ENCODE data around the gene CCR5. TPM values are rescaled to one million over a fixed set of nuclear protein-coding genes. Genes with fewer than 3 reads are reported as not detected.

Gene CCR5
- total and polyA plus RNA-seq, 2 of the 8 experiments (the other 6 are each of a cell fraction or from before 2014, with no cell fraction given), result not detected

DNA sequence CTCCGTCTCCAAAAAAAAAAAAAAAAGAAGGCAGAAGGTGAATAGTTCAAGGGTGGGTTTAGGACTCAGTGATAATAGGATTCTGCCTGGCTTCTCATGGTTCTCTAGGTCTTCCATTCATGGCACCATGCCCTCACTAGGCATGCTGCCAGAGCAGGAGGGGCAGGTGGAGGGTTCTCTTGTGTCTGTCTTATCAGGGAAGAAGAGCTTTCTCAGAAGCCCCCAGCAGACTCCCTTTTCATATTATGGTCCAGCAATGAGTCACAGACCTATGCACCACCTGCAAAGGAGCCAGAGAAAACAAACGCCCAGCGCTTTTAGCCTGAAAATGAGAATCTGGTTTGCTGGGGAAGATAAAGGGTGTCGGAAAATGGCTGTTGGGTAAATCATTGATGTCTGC, 13.8 kb upstream of the CCR5 start:
- no peak overlapping the region for H4K5ac ChIP-seq (ENCODE audit: insufficient read length, low read depth, low read length)
- H2BK15ac ChIP-seq (ENCODE audit: low read length), result no peak overlapping the region
- no peaks in the 10 kb centered on the region for H3K23me2 ChIP-seq (ENCODE audit: low read depth, low read length)
- H3K4ac ChIP-seq (replicated peaks; ENCODE audit: insufficient read length, low read depth, low read length), result no peak overlapping the region
- FAIRE-seq, result no peak
- H3K36me3 ChIP-seq (ENCODE audit: control insufficient read depth in 2 of 4, insufficient read depth in 4 of 4, low read length in 3 of 4), result no peaks in the 10 kb centered on the region
- H4K91ac ChIP-seq (replicated peaks; ENCODE audit: insufficient read length, low read length), result no peak overlapping the region
- no peak overlapping the region for H2BK120ac ChIP-seq (replicated peaks; ENCODE audit: low read depth, low read length)
- no peaks in the 10 kb centered on the region for H3K4me1 ChIP-seq (replicated peaks in 1 of 4; ENCODE audit: control insufficient read depth in 3 of 4, insufficient read depth in 4 of 4, low read length in 3 of 4)
- H2BK12ac ChIP-seq (ENCODE audit: low read depth, low read length), result no peak overlapping the region
- CTCF ChIA-PET (ENCODE audit: partially characterized antibody), result interaction anchor here (1.6 kb wide), 1 partner anchor 12 kb away, joined by 5 read pairs; no protein-coding TSS in a partner anchor
- H3K9ac ChIP-seq (replicated peaks in 1 of 4; ENCODE audit: extremely low read depth in 1 of 4, low read depth in 3 of 4, low read length in 3 of 4), result no peak overlapping the region
- no peaks in the 10 kb centered on the region for H4K20me1 ChIP-seq (replicated peaks in 1 of 2; ENCODE audit: control insufficient read depth in 1 of 2, insufficient read depth in 2 of 2, low read length in 2 of 2)
- no peak overlapping the region for H2BK20ac ChIP-seq (ENCODE audit: low read length)
- H2AK5ac ChIP-seq (ENCODE audit: low read depth, low read length), result no peak overlapping the region
- no peaks in the 10 kb centered on the region for H3K79me1 ChIP-seq (ENCODE audit: low read depth, low read length)
- no peak overlapping the region for H3K27ac ChIP-seq (ENCODE audit: low read depth, low read length)
- no peak overlapping the region for H4K8ac ChIP-seq (ENCODE audit: extremely low read depth, insufficient read depth, low read length)
- WGBS, 2 experiments (ENCODE audit: extremely low coverage in 1 of 2, insufficient coverage in 1 of 2, insufficient read length in 1 of 2, insufficient replicate concordance in 2 of 2, low coverage in 1 of 2, low lambda C conversion rate in 2 of 2, missing lambda C conversion rate in 1 of 2), result 100% methylated on average over 3 of the region's 4 CpGs; no CpG with 5 or more reads in 1 of the 2 experiments
- POLR2A ChIA-PET (ENCODE audit: partially characterized antibody), result no interaction called here
- no peak overlapping the region for H3K4me3 ChIP-seq (ENCODE audit: extremely low read depth in 1 of 4, insufficient read depth in 2 of 4, low read depth in 3 of 4, low read length in 4 of 4)
- H3K14ac ChIP-seq (ENCODE audit: insufficient read length), result no peak overlapping the region
- no peak overlapping the region for H3K23ac ChIP-seq (ENCODE audit: insufficient read length)
- no peak overlapping the region for H3K56ac ChIP-seq (replicated peaks; ENCODE audit: insufficient read length, low read depth, low read length)
- H3K9me3 ChIP-seq (ENCODE audit: insufficient read depth in 2 of 2, low read depth in 1 of 2, low read length in 1 of 2), result no peaks in the 10 kb centered on the region
- no peak overlapping the region for H3K18ac ChIP-seq (ENCODE audit: extremely low read depth, low read length)
- H2BK5ac ChIP-seq (ENCODE audit: low read depth, low read length), result no peak overlapping the region
- DNase-seq (ENCODE audit: low read depth in 1 of 2, low spot score in 2 of 2), result no peak
- no peaks in the 10 kb centered on the region for H3K27me3 ChIP-seq (replicated peaks in 1 of 4; ENCODE audit: control insufficient read depth in 3 of 4, extremely low read depth in 1 of 4, insufficient read depth in 3 of 4, low read length in 3 of 4)
- no peak overlapping the region for H3K4me2 ChIP-seq (ENCODE audit: insufficient read depth in 1 of 2, low read depth in 2 of 2, low read length in 2 of 2)
- H3K79me2 ChIP-seq (ENCODE audit: control insufficient read depth in 1 of 2, insufficient read depth in 2 of 2, low read length in 2 of 2), result no peaks in the 10 kb centered on the region
- H2AFZ ChIP-seq (ENCODE audit: low read length), result no peak overlapping the region
- no peak for TF ChIP-seq POLR2A (IDR thresholded peaks at IDR 0.05; ENCODE audit: control extremely low read depth in 1 of 2, low read depth in 2 of 2, low read length in 2 of 2)
- no peak for TF ChIP-seq KDM1A (IDR thresholded peaks at IDR 0.05; ENCODE audit: borderline replicate concordance, low read length)
- TF ChIP-seq TEAD4 (IDR thresholded peaks at IDR 0.05; ENCODE audit: low read depth, low read length), result no peak
- no peak for TF ChIP-seq TBP (IDR thresholded peaks at IDR 0.05; ENCODE audit: low read depth, low read length)
- no peak for TF ChIP-seq SIN3A (conservative IDR thresholded peaks at IDR 0.05 in 1 of 2, IDR thresholded peaks at IDR 0.05 in 1 of 2; ENCODE audit: low read depth in 1 of 2, low read length in 2 of 2)
- no peak for TF ChIP-seq POLR2AphosphoS5 (IDR thresholded peaks at IDR 0.05; ENCODE audit: low read depth, low read length)
- no peak for TF ChIP-seq BACH1 (IDR thresholded peaks at IDR 0.05; ENCODE audit: low read length)
- TF ChIP-seq RFX5 (IDR thresholded peaks at IDR 0.05; ENCODE audit: borderline replicate concordance, low read depth, low read length), result no peak
- TF ChIP-seq CHD1 (IDR thresholded peaks at IDR 0.05; ENCODE audit: low read depth, low read length), result no peak
- TF ChIP-seq SP1 (IDR thresholded peaks at IDR 0.05; ENCODE audit: low read depth, low read length), result no peak
- TF ChIP-seq GABPA (IDR thresholded peaks at IDR 0.05; ENCODE audit: borderline replicate concordance, insufficient read depth, low read length), result no peak
- TF ChIP-seq SIRT6 (IDR thresholded peaks at IDR 0.05; ENCODE audit: low read length), result no peak
- no peak for TF ChIP-seq PHF8 (conservative IDR thresholded peaks at IDR 0.05; ENCODE audit: low read depth, low read length)
- TF ChIP-seq CTBP2 (IDR thresholded peaks at IDR 0.05; ENCODE audit: borderline replicate concordance, insufficient read depth, insufficient read length, low read length), result no peak
- TF ChIP-seq CBX5 (IDR thresholded peaks at IDR 0.05; ENCODE audit: low read depth, low read length), result no peak
- no peak for TF ChIP-seq YY1 (IDR thresholded peaks at IDR 0.05; ENCODE audit: low read depth, low read length)
- TF ChIP-seq CHD2 (IDR thresholded peaks at IDR 0.05; ENCODE audit: low read length), result no peak
